Liver (tissue), 9 donors: Measurements from ENCODE around the gene EIF3I. TPM values are rescaled to one million over a fixed set of nuclear protein-coding genes. Genes with fewer than 3 reads are reported as not detected.

Source experiments
- DNase-seq: peaks from one replicate; pipeline ENCODE4 v3.0.0-alpha.2; 2017; ENCODE audit warnings: low spot score
- H3K27ac ChIP-seq, 2 donors: one replicate each; pipeline ENCODE4 v1.7.0; 2013; ENCODE audit warnings: inconsistent platforms in 2 of 2, low read length in 2 of 2, control low read depth in 1 of 2, low read depth in 1 of 2, mild to moderate bottlenecking in 1 of 2
- H3K27me3 ChIP-seq, 4 donors: one replicate each; pipeline versions ENCODE4 v1.6.1 to v1.7.0; 2013; ENCODE audit warnings: low read length in 3 of 4, inconsistent platforms in 1 of 4, mild to moderate bottlenecking in 1 of 4, moderate library complexity in 1 of 4; ENCODE audit not compliant: control insufficient read depth in 4 of 4, insufficient read depth in 4 of 4
- H3K36me3 ChIP-seq, 4 donors: one replicate each; pipeline versions ENCODE4 v1.6.1 to v1.7.0; 2013; ENCODE audit warnings: low read length in 3 of 4, mild to moderate bottlenecking in 3 of 4, low read depth in 1 of 4, moderate library complexity in 1 of 4; ENCODE audit not compliant: control insufficient read depth in 4 of 4, insufficient read depth in 3 of 4
- H3K4me1 ChIP-seq, 4 donors: one replicate each; pipeline versions ENCODE4 v1.6.1 to v1.7.0; 2013; ENCODE audit warnings: low read length in 3 of 4, mild to moderate bottlenecking in 3 of 4, moderate library complexity in 1 of 4; ENCODE audit not compliant: control insufficient read depth in 4 of 4, insufficient read depth in 4 of 4
- H3K4me3 ChIP-seq, 3 donors: one replicate each; pipeline versions ENCODE4 v1.6.1 to v1.7.0; 2013; ENCODE audit warnings: low read length in 3 of 3, control low read depth in 1 of 3, low read depth in 1 of 3, mild to moderate bottlenecking in 1 of 3
- H3K9ac ChIP-seq, 2 donors: one replicate each; pipeline ENCODE4 v1.7.0; 2013; ENCODE audit warnings: low read length in 2 of 2, mild to moderate bottlenecking in 2 of 2, moderate library complexity in 2 of 2, control low read depth in 1 of 2, low read depth in 1 of 2
- H3K9me3 ChIP-seq, 4 donors: one replicate each; pipeline versions ENCODE4 v1.6.1 to v1.7.0; 2013; ENCODE audit warnings: low read length in 3 of 4; ENCODE audit not compliant: control insufficient read depth in 4 of 4
- ATF3 ChIP-seq: IDR thresholded peaks from 2 replicates; pipeline ENCODE4 v1.6.1; 2016; ENCODE audit warnings: antibody characterized with exemption
- CTCF ChIP-seq: fragments of 150-350 bp; IDR thresholded peaks from 2 replicates; pipeline ENCODE4 v1.5.1; 2017; ENCODE audit warnings: improper control_type of control experiment, low read depth, low read length; ENCODE audit not compliant: missing input control
- EGR1 ChIP-seq, 2 donors: IDR thresholded peaks; 2 replicates each; pipeline ENCODE4 v1.6.1; 2016 to 2018; ENCODE audit warnings: antibody characterized with exemption in 2 of 2, low read depth in 2 of 2
- FOXA1 ChIP-seq: IDR thresholded peaks from 2 replicates; pipeline ENCODE4 v1.6.1; 2016; ENCODE audit warnings: antibody characterized with exemption
- FOXA2 ChIP-seq: IDR thresholded peaks from 2 replicates; pipeline ENCODE4 v1.6.1; 2016; ENCODE audit warnings: antibody characterized with exemption
- GABPA ChIP-seq, 2 donors: IDR thresholded peaks in 1 of 2; conservative IDR thresholded peaks in 1 of 2; 2 replicates each; pipeline ENCODE4 v1.6.1; 2016; ENCODE audit warnings: antibody characterized with exemption in 2 of 2, mild to moderate bottlenecking in 1 of 2, moderate library complexity in 1 of 2
- HNF4A ChIP-seq, 2 donors: conservative IDR thresholded peaks; 2 replicates each; pipeline ENCODE4 v1.6.1; 2016; ENCODE audit warnings: antibody characterized with exemption in 2 of 2, mild to moderate bottlenecking in 2 of 2
- HNF4G ChIP-seq: IDR thresholded peaks from 2 replicates; pipeline ENCODE4 v1.6.1; 2016; ENCODE audit warnings: antibody characterized with exemption
- JUND ChIP-seq, 2 donors: IDR thresholded peaks; 2 replicates each; pipeline ENCODE4 v1.6.1; 2016; ENCODE audit warnings: antibody characterized with exemption in 2 of 2
- MAX ChIP-seq: IDR thresholded peaks from 2 replicates; pipeline ENCODE4 v1.6.1; 2016; ENCODE audit warnings: antibody characterized with exemption
- NR2F2 ChIP-seq: IDR thresholded peaks from 2 replicates; pipeline ENCODE4 v1.6.1; 2016; ENCODE audit warnings: antibody characterized with exemption
- RAD21 ChIP-seq, 2 donors: IDR thresholded peaks; 2 replicates each; pipeline ENCODE4 v1.6.1; 2016; ENCODE audit warnings: antibody characterized with exemption in 2 of 2, mild to moderate bottlenecking in 2 of 2
- REST ChIP-seq: IDR thresholded peaks from 2 replicates; pipeline ENCODE4 v1.6.1; 2016; ENCODE audit warnings: antibody characterized with exemption, mild to moderate bottlenecking
- RXRA ChIP-seq, 2 donors: IDR thresholded peaks; 2 replicates each; pipeline ENCODE4 v1.6.1; 2017 to 2018; ENCODE audit warnings: antibody characterized with exemption in 2 of 2, mild to moderate bottlenecking in 1 of 2
- SP1 ChIP-seq: IDR thresholded peaks from 2 replicates; pipeline ENCODE4 v1.6.1; 2018; ENCODE audit warnings: antibody characterized with exemption, mild to moderate bottlenecking
- TAF1 ChIP-seq: conservative IDR thresholded peaks from 2 replicates; pipeline ENCODE4 v1.6.1; 2016; ENCODE audit warnings: antibody characterized with exemption, mild to moderate bottlenecking
- YY1 ChIP-seq: IDR thresholded peaks from 2 replicates; pipeline ENCODE4 v1.6.1; 2016; ENCODE audit warnings: antibody characterized with exemption, mild to moderate bottlenecking
- ZBTB33 ChIP-seq: IDR thresholded peaks from 2 replicates; pipeline ENCODE4 v1.6.1; 2016; ENCODE audit warnings: antibody characterized with exemption
- WGBS: extraction: QIAGEN DNeasy Blood & Tissue Kit; methylation state at CpG from one replicate; pipeline ENCODE4 v1.1.7; 2013; 5-methylcytosine and 5-hydroxymethylcytosine counted together
- polyA plus RNA-seq, 2 donors: library from polyadenylated mRNA; stranded (reverse) in 1 of 2; unstranded in 1 of 2; fragments of 200-250 nt in 1 of 2; fragments of >200 nt in 1 of 2; fragmentation: Nextera tagmentation in 1 of 2; extraction: Ambion mirVana in 1 of 2; gene quantifications; one replicate each; pipeline versions ENCODE4 v1.2.1 to v1.2.3, GENCODE V29; 2013 to 2015
- total RNA-seq, 2 donors: library from RNA; depleted of rRNA; stranded (reverse); fragments of >200 nt; gene quantifications; one replicate each; pipeline ENCODE4 v1.2.3, GENCODE V29; 2014
- donor health status: healthy.
- donor health status: healthy.
- donor health status: healthy.
- donor health status: healthy.
- donor health status: healthy.

The EIF3I gene
- total and polyA plus RNA-seq, 4 donors: 75.0 to 114 (median 99.7) TPM

GRCh38 chr1:32199717-32200072, 22.5 kb upstream of the EIF3I start:
- no peak overlapping the region for H3K4me3 ChIP-seq
- peaks cover 0 to 34% (median 20%) of the 10 kb centered on the region in 4 donors for H3K4me1 ChIP-seq
- H3K9me3 ChIP-seq: no peaks in the 10 kb centered on the region
- H3K9ac ChIP-seq: no peak overlapping the region
- no peaks in the 10 kb centered on the region for H3K27me3 ChIP-seq
- 29% methylated on average over 6 of the region's 6 CpGs for WGBS
- peaks cover 10 to 28% (median 22%) of the 10 kb centered on the region in 4 donors for H3K36me3 ChIP-seq
- TF ChIP-seq CTCF (no peak), FOXA2 (no peak), JUND (IDR thresholded peaks at IDR 0.05) (no peak), RAD21 (IDR thresholded peaks at IDR 0.05) (peak in 1 of 2 donors; percentile 10), MAX (no peak), ZBTB33 (no peak), YY1 (peak; percentile 41), EGR1 (IDR thresholded peaks at IDR 0.05; ENCODE audit: low read depth in 2 of 2) (no peak), RXRA (IDR thresholded peaks at IDR 0.05) (peak in 1 of 2 donors; percentile 58), FOXA1 (no peak), HNF4A (conservative IDR thresholded peaks at IDR 0.05) (peak in 1 of 2 donors; percentile 30), GABPA (IDR thresholded peaks at IDR 0.05 in 1 of 2, conservative IDR thresholded peaks at IDR 0.05 in 1 of 2) (no peak), ATF3 (no peak), TAF1 (no peak), REST (no peak), SP1 (no peak), NR2F2 (no peak), HNF4G (no peak)
- DNase-seq: no peak
- H3K27ac ChIP-seq: peak overlapping the region in 1 of 2 donors; percentile 39
